NB4 (cell line): ENCODE results near the gene TOM1L2.

ENCODE experiments used
- DNase-seq: peaks from one replicate; pipeline ENCODE4 v3.0.0; 2010; ENCODE audit warnings: low read depth
- H3K4me3 ChIP-seq: one replicate; pipeline ENCODE4 v1.5.1; 2011; ENCODE audit warnings: mild to moderate bottlenecking, low read depth, low read length, moderate library complexity
- CTCF ChIP-seq: IDR thresholded peaks from one replicate; pipeline ENCODE4 v1.5.1; 2012; ENCODE audit warnings: low read depth, low read length
- MYC ChIP-seq: IDR thresholded peaks from 2 replicates; pipeline ENCODE4 v1.6.1; 2011; ENCODE audit warnings: low read depth, low read length
- POLR2A ChIP-seq: IDR thresholded peaks from 2 replicates; pipeline ENCODE4 v1.6.1; 2011; ENCODE audit warnings: mild to moderate bottlenecking; ENCODE audit not compliant: insufficient read length; ENCODE audit errors: extremely low read depth
- TF ChIP-seq, protein P1 (sequence below): IDR thresholded peaks from 2 replicates; pipeline ENCODE4 v1.6.1; 2011; ENCODE audit warnings: low read depth, low read length

The TOM1L2 gene

GRCh38 chr17:17993852-17994251, 21.7 kb upstream of the TOM1L2 start:
- no peak overlapping the region for H3K4me3 ChIP-seq
- DNase-seq = no peak

DNA sequence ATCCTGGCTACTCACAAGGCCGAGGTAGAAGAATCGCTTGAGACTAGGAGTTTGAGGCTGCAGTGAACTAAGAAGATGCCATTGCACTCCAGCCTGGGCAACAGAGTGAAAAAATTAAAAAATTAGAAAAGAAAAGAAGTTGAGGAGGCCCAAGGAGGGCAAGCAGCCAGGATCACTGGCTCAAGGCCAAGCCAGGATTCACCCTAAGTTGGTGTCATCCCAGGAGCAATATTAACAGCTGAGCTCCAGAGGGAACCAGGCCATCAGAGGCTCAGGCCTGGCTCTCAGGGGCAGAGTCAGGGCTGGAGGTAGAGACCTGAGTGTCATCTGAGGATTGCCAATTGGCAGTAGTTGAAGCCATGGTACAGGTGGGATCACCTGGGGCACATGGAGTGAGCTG, 21.2 kb upstream of the TOM1L2 start:
- H3K4me3 ChIP-seq = no peak overlapping the region
- TF ChIP-seq, protein P1, sequence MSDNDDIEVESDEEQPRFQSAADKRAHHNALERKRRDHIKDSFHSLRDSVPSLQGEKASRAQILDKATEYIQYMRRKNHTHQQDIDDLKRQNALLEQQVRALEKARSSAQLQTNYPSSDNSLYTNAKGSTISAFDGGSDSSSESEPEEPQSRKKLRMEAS = no peak
- TF ChIP-seq MYC (no peak), POLR2A (no peak), CTCF (no peak)
- no peak for DNase-seq

More at GRCh38 chr17:17993852-17994251, 21.7 kb upstream of the TOM1L2 start:
- TF ChIP-seq MYC (no peak), CTCF (no peak), POLR2A (no peak)
- TF ChIP-seq, protein P1 = no peak

- no peak for DNase-seq
- TF ChIP-seq CTCF (no peak), MYC (no peak), POLR2A (no peak)
- TF ChIP-seq, protein P1 = no peak
- no peak overlapping the region for H3K4me3 ChIP-seq
Measured at GRCh38 chr17:17990282-17990681, 18.1 kb upstream of the TOM1L2 start.

DNA sequence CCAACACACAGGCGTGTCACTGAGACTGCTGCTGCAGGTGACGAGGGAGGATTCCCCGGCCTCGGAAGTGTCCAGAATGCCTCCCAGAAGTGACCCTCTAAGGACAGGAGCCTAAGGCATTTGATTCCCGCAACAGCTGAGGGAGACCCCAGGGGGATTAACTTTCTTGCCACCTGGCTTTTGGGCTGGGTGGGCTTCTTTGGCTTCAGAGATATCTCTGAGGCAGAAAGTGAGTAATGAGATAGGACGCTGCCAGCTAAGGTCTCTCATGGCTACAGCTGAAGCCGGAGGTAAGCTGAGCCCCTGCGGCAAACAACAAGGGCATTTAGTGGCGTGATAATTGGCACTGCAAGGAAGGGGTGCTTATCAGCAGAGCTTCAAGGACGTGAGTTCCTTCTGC, 17.4 kb upstream of the TOM1L2 start:
- H3K4me3 ChIP-seq = no peak overlapping the region
- DNase-seq = no peak
- TF ChIP-seq, protein P1 = no peak
- TF ChIP-seq MYC (no peak), POLR2A (no peak), CTCF (no peak)

DNA sequence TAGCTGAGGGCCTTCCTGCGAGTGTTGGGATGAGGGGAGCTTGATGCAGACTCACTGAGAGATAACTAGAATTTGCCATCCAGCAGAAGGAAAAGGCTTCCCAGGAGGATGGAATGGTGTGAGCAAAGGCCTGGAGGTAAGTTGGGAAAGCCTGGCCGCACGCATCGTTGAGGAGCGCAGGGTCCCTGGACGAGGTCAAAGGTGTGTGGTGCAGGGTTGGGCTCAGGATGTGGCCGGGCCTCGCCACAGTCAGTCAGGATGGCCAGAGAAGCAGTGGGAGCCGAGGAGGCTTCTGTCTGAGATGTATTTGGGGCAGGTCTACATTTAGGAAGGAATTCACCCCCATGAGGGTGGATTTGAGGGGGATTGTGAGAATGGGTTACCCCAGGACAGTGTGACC, 16.9 kb upstream of the TOM1L2 start:
- no peak for DNase-seq

More for the DNA sequence above, 16.9 kb upstream of the TOM1L2 start:
- TF ChIP-seq POLR2A (no peak), MYC (no peak), CTCF (no peak)
- TF ChIP-seq, protein P1 = no peak
- no peak overlapping the region for H3K4me3 ChIP-seq
